Hepatocyte (in vitro differentiated cells): Measurements from ENCODE around the gene ZSCAN2. TPM values are rescaled to one million over a fixed set of nuclear protein-coding genes. Genes with fewer than 3 reads are reported as not detected.
"Not testable (repeated sequence)": the region's sequence is repeated elsewhere in the genome, so short reads cannot be mapped to it uniquely, and the experiment has no call there.

Experiments
- DNase-seq: peaks from one replicate; pipeline ENCODE4 v3.0.0-alpha.2; 2016; ENCODE audit warnings: low spot score
- H2AFZ ChIP-seq: fragments of 200-600 bp; sonication (generic); 2 replicates; pipeline ENCODE4 v1.6.0; 2016; ENCODE audit warnings: antibody characterized with exemption, mild to moderate bottlenecking
- H3K27ac ChIP-seq: fragments of 200-600 bp; sonication (generic); 2 replicates; pipeline ENCODE4 v1.5.1; 2016; ENCODE audit warnings: mild to moderate bottlenecking
- H3K27me3 ChIP-seq: fragments of 200-600 bp; sonication (generic); 2 replicates; pipeline ENCODE4 v1.6.1; 2016
- H3K36me3 ChIP-seq: fragments of 200-600 bp; sonication (generic); replicated peaks from 2 replicates; pipeline ENCODE4 v1.5.1; 2016; ENCODE audit warnings: low read depth; ENCODE audit not compliant: insufficient read depth
- H3K4me1 ChIP-seq: fragments of 200-600 bp; sonication (generic); 2 replicates; pipeline ENCODE4 v1.5.1; 2016; ENCODE audit warnings: mild to moderate bottlenecking, moderate library complexity; ENCODE audit not compliant: insufficient read depth
- H3K4me2 ChIP-seq: fragments of 200-600 bp; sonication (generic); 2 replicates; pipeline ENCODE4 v1.6.0; 2016
- H3K4me3 ChIP-seq: fragments of 200-600 bp; sonication (generic); 2 replicates; pipeline ENCODE4 v1.5.1; 2016; ENCODE audit warnings: mild to moderate bottlenecking
- H3K79me2 ChIP-seq: fragments of 200-600 bp; sonication (generic); 2 replicates; pipeline ENCODE4 v1.6.0; 2017; ENCODE audit warnings: mild to moderate bottlenecking
- H3K9me2 ChIP-seq: fragments of 200-600 bp; sonication (generic); replicated peaks from 2 replicates; pipeline ENCODE4 v1.6.0; 2017; ENCODE audit warnings: mild to moderate bottlenecking; ENCODE audit not compliant: insufficient read depth
- H3K9me3 ChIP-seq: fragments of 200-600 bp; sonication (generic); 2 replicates; pipeline ENCODE4 v1.5.1; 2016; ENCODE audit warnings: low read depth, mild to moderate bottlenecking
- H4K20me1 ChIP-seq: fragments of 200-600 bp; sonication (generic); 2 replicates; pipeline ENCODE4 v1.6.0; 2016; ENCODE audit warnings: mild to moderate bottlenecking; ENCODE audit not compliant: insufficient read depth, poor library complexity, severe bottlenecking
- EZH2 ChIP-seq: fragments of 200-600 bp; sonication (generic); IDR thresholded peaks from 2 replicates; pipeline ENCODE4 v1.6.1; 2016; ENCODE audit warnings: antibody characterized with exemption, mild to moderate bottlenecking, borderline replicate concordance
- EZH2phosphoT487 ChIP-seq: fragments of 200-600 bp; sonication (generic); IDR thresholded peaks from one replicate; pipeline ENCODE4 v1.6.1; 2018; ENCODE audit warnings: antibody characterized with exemption, mild to moderate bottlenecking, low read depth, moderate library complexity; ENCODE audit not compliant: unreplicated experiment, severe bottlenecking
- WGBS: methylation state at CpG from one replicate; pipeline ENCODE4 v1.1.6; 2016; ENCODE audit warnings: low lambda C conversion rate; ENCODE audit errors: missing lambda C conversion rate; 5-methylcytosine and 5-hydroxymethylcytosine counted together
- polyA plus RNA-seq: library from polyadenylated mRNA; unstranded; fragments of >200 nt; fragmentation: Nextera tagmentation; extraction: Ambion mirVana; gene quantifications from 2 replicates; pipeline ENCODE4 v1.2.1, GENCODE V29; 2016
- total RNA-seq: library from RNA; depleted of rRNA; stranded (reverse); fragments of >200 nt; gene quantifications from 2 replicates; pipeline ENCODE4 v1.2.3, GENCODE V29; 2014
- TF ChIP-seq, protein P1 (sequence below): fragments of 200-600 bp; sonication (generic); IDR thresholded peaks from 2 replicates; pipeline ENCODE4 v1.5.1; 2016; ENCODE audit warnings: antibody characterized with exemption, mild to moderate bottlenecking; ENCODE audit not compliant: poor library complexity

ZSCAN2 gene
- total RNA-seq (14.9 and 21.8 TPM in 2 replicates), polyA plus RNA-seq (11.2 and 13.4 TPM in 2 replicates)

GRCh38 chr15:84600687-84601554 is at the start of gene ZSCAN2:
Gene ZSCAN2 (plus strand): TSS chr15:84601009. CDS start chr15:84603928, 2,919 bp downstream.
- H3K9me2 ChIP-seq = no peaks in the 10 kb centered on the region
- H3K4me3 ChIP-seq = peak within 1 kb of the TSS; percentile 65
- TF ChIP-seq EZH2 (no peak), EZH2phosphoT487 (no peak)
- TF ChIP-seq, protein P1, sequence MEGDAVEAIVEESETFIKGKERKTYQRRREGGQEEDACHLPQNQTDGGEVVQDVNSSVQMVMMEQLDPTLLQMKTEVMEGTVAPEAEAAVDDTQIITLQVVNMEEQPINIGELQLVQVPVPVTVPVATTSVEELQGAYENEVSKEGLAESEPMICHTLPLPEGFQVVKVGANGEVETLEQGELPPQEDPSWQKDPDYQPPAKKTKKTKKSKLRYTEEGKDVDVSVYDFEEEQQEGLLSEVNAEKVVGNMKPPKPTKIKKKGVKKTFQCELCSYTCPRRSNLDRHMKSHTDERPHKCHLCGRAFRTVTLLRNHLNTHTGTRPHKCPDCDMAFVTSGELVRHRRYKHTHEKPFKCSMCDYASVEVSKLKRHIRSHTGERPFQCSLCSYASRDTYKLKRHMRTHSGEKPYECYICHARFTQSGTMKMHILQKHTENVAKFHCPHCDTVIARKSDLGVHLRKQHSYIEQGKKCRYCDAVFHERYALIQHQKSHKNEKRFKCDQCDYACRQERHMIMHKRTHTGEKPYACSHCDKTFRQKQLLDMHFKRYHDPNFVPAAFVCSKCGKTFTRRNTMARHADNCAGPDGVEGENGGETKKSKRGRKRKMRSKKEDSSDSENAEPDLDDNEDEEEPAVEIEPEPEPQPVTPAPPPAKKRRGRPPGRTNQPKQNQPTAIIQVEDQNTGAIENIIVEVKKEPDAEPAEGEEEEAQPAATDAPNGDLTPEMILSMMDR = no peak
- peak; percentile 98 for DNase-seq
- no peaks in the 10 kb centered on the region for H3K27me3 ChIP-seq
- H3K27ac ChIP-seq = peak within 1 kb of the TSS; percentile 85
- peaks cover 23% of the 10 kb centered on the region for H3K4me1 ChIP-seq
- no peaks in the 10 kb centered on the region for H3K36me3 ChIP-seq
- H3K9me3 ChIP-seq = no peaks in the 10 kb centered on the region
- H3K79me2 ChIP-seq = peaks cover 45% of the 10 kb centered on the region
- under 1% methylated on average over 67 of the region's 68 CpGs for WGBS
- no peaks in the 10 kb centered on the region for H4K20me1 ChIP-seq
- H2AFZ ChIP-seq = peak within 1 kb of the TSS; percentile 66
- peak within 1 kb of the TSS; percentile 85 for H3K4me2 ChIP-seq

DNA sequence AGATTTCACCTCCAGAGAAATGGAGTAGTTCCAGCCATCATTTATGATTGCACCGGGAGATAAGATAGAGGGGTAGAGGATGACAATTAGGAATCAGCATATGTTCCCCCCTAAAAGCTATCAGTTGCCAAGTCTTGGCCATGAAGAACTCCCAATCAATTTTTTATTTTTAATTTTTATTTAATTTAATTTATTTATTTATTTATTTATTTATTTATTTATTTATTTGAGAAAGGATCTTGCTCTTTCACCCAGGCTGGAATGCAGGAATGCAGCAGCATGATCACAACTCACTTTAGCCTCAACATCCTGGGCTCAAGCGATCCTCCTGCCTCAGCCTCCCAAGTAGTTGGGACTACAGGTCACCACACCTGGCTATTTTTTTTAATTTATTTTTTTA is 49.2 kb upstream of the ZSCAN2 start:
- not testable (repeated sequence) for H3K36me3 ChIP-seq, H3K4me1 ChIP-seq, H3K27ac ChIP-seq, H4K20me1 ChIP-seq, H3K9me2 ChIP-seq, H3K4me3 ChIP-seq, H2AFZ ChIP-seq, DNase-seq, H3K4me2 ChIP-seq, H3K9me3 ChIP-seq, H3K79me2 ChIP-seq, H3K27me3 ChIP-seq
- WGBS = 100% methylated on average over 2 of the region's 2 CpGs

DNA sequence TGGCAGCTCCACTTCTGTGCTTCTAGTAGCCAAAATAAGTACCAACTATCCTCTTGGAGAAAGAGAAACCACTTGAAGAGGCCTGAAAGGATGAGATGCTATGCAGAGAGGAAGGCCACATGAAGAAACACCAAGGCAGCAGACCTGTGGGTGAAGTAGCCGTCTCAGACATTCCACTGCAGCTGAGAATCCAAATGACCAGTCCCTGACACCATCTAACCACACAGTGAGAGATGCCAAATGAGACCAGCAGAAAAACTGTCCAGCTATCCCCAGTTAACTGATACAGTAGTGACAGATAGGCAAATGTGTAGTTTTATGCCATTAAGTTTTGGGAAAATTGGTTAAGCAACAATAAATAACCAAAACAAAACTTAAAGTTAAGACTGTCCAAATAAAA is 47.9 kb upstream of the ZSCAN2 start:
- Histone ChIP-seq H3K9me2 (no peaks in the 10 kb centered on the region), H3K27me3 (no peaks in the 10 kb centered on the region), H3K36me3 (no peaks in the 10 kb centered on the region), H3K27ac (no peak overlapping the region), H4K20me1 (no peaks in the 10 kb centered on the region), H3K4me2 (no peak overlapping the region), H3K4me1 (no peaks in the 10 kb centered on the region), H3K79me2 (no peaks in the 10 kb centered on the region), H2AFZ (no peak overlapping the region), H3K9me3 (no peaks in the 10 kb centered on the region), H3K4me3 (no peak overlapping the region)
- TF ChIP-seq, protein P1 = no peak
- TF ChIP-seq EZH2 (no peak), EZH2phosphoT487 (no peak)
- WGBS = 97% methylated on average over 1 of the region's 1 CpG
- no peak for DNase-seq

GRCh38 chr15:84556690-84557089 is 44.1 kb upstream of the ZSCAN2 start:
- not testable (repeated sequence) for H4K20me1 ChIP-seq, H3K9me3 ChIP-seq, H3K9me2 ChIP-seq, H3K4me2 ChIP-seq, H3K4me1 ChIP-seq, H3K27me3 ChIP-seq, H3K4me3 ChIP-seq, DNase-seq, H2AFZ ChIP-seq, H3K36me3 ChIP-seq, H3K27ac ChIP-seq
- WGBS = 94% methylated on average over 3 of the region's 3 CpGs
- H3K79me2 ChIP-seq = peaks cover 13% of the 10 kb centered on the region

DNA sequence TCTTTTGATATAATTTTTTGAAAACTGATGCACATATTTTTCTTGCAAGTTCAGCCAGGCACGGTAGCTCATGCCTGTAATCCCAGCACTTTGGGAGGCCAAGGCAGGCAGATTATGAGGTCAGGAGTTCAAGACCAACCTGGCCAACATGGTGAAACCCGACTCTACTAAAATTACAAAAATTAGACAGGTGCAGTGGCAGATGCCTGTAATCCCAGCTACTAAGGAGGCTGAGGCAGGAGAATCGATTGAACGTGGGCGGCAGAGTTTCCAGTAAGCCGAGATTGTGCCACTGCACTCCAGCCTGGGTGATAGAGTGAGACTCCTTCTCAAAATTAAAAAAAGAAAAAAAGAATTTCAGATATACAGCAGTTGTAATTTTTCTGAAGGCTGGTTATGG is 32.8 kb upstream of the ZSCAN2 start:
- not testable (repeated sequence) for H3K36me3 ChIP-seq, H3K27me3 ChIP-seq, H3K9me2 ChIP-seq, H2AFZ ChIP-seq, H3K27ac ChIP-seq, H4K20me1 ChIP-seq, H3K9me3 ChIP-seq, H3K4me3 ChIP-seq, DNase-seq, H3K4me1 ChIP-seq, H3K4me2 ChIP-seq
- WGBS = 89% methylated on average over 6 of the region's 6 CpGs
- peaks cover 35% of the 10 kb centered on the region for H3K79me2 ChIP-seq
